ENCODE results near the gene OPN4. TPM values are rescaled to one million over a fixed set of nuclear protein-coding genes. Genes with fewer than 3 reads are reported as not detected.

Gene OPN4
- under 1 TPM in 1 of 4 donors, not detected in 3; 0.34 TPM for total RNA-seq

DNA sequence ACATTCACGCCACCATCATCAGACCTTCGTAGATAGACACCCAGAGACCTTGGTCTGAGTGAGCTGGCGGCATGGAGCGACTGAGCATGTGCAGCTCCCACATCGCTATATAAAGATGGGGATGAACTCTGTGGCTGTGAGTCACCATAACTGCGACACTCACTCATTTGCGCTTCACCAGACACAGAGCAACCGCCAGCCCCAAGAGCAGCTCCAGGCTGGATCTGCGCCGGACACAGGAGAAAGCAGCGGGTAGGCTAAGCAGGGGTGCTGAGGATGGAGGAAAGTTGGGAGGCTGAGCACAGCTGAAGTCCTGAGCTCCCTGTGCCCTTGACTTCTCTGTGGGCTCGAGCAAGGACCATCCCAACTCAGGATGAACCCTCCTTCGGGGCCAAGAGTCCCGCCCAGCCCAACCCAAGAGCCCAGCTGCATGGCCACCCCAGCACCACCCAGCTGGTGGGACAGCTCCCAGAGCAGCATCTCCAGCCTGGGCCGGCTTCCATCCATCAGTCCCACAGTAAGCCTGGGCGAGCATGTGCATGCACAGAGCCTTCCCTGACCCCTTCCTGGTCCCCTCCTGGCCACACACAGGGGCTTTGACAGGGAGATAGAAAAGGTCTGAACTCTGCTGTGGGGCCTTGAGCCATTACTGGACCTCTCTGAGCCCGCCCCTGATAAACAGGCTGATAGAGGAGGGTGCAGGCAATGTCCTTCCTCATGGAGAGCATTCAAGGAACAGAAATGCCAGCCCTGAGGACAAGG lies at the start of gene OPN4:
Gene OPN4 (plus strand): TSS at position 137 of the 762 bp plus-strand sequence. CDS start 237 bp downstream, at position 374.
- 98% methylated on average over 9 of the region's 17 CpGs for WGBS
- Histone ChIP-seq H3K36me3 (no peaks in the 10 kb centered on the region), H3K4me3 (no peak within 1 kb of the TSS), H3K27me3 (no peaks in the 10 kb centered on the region), H3K4me1 (peaks cover 5% of the 10 kb centered on the region), H3K9me3 (no peaks in the 10 kb centered on the region), H3K27ac (no peak within 1 kb of the TSS)
- TF ChIP-seq POLR2AphosphoS5 (IDR thresholded peaks at IDR 0.05) (no peak), EP300 (IDR thresholded peaks at IDR 0.05) (no peak), CTCF (IDR thresholded peaks at IDR 0.05) (no peak), POLR2A (IDR thresholded peaks at IDR 0.05) (no peak)
- peak; percentile 41 to 68 for DNase-seq (ENCODE audit: low spot score in 2 of 2)

DNA sequence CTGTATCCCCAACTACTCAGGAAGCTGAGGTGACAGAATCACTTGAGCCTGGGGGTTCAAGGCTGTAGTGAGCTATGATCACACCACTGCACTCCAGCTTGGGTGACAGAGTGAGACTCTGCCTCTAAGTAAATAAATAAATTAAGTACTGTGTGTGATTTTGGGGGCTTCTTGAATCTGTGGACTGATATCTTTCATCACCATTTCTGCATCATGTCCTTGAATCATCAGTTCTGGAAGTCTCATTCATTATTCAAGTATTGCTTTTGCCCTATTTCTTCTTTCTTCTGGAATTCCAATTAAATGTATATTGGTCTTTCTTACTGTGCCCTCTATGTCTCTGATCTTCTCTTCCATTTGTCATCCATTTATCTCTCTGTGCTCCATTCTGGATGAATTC lies 46.7 kb upstream of the OPN4 start:
- DNase-seq (ENCODE audit: low spot score in 2 of 2), result no peak
- Histone ChIP-seq H3K4me1 (no peaks in the 10 kb centered on the region), H3K27me3 (no peaks in the 10 kb centered on the region), H3K4me3 (no peak overlapping the region), H3K27ac (no peak overlapping the region), H3K9me3 (peaks cover 6% of the 10 kb centered on the region), H3K36me3 (no peaks in the 10 kb centered on the region)
- no peak for TF ChIP-seq CTCF (IDR thresholded peaks at IDR 0.05)
- no peak for TF ChIP-seq POLR2AphosphoS5 (IDR thresholded peaks at IDR 0.05)
- no peak for TF ChIP-seq POLR2A (IDR thresholded peaks at IDR 0.05)
- TF ChIP-seq EP300 (IDR thresholded peaks at IDR 0.05), result no peak

GRCh38 chr10:86609920-86610319 lies 44.4 kb upstream of the OPN4 start:
- H3K36me3 ChIP-seq, result no peaks in the 10 kb centered on the region
- no peak for DNase-seq (ENCODE audit: low spot score in 2 of 2)

DNA sequence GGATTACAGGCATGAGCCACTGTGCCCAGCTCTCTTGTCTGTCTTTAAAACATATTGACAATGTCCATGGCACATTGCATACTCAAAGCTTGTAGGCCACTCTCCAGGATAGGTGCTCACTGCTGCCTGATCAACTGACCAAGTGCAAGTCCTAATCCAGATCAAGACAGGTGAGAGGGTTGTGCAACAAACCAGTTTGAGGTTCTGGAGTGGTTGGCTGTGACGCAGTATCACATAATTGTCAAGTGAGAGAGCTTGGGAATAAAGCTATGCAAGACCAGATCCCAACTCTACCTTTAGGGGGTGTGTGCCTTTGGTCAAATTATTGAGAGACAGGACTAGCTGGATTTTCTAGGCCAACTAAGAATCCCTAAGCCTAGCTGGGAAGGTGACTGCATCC lies 43.0 kb upstream of the OPN4 start:
- no peak for TF ChIP-seq CTCF (IDR thresholded peaks at IDR 0.05)
- no peak for TF ChIP-seq POLR2A (IDR thresholded peaks at IDR 0.05)
- TF ChIP-seq EP300 (IDR thresholded peaks at IDR 0.05), result no peak
- no peak for TF ChIP-seq POLR2AphosphoS5 (IDR thresholded peaks at IDR 0.05)
- no peaks in the 10 kb centered on the region for H3K27me3 ChIP-seq
- H3K4me1 ChIP-seq, result no peaks in the 10 kb centered on the region
- 83% methylated on average over 1 of the region's 1 CpG for WGBS
- H3K9me3 ChIP-seq, result peaks cover 6% of the 10 kb centered on the region
- no peaks in the 10 kb centered on the region for H3K36me3 ChIP-seq
- no peak overlapping the region for H3K27ac ChIP-seq
- DNase-seq (ENCODE audit: low spot score in 2 of 2), result no peak
- no peak overlapping the region for H3K4me3 ChIP-seq

More at GRCh38 chr10:86609920-86610319, 44.4 kb upstream of the OPN4 start:
- Histone ChIP-seq H3K27ac (no peak overlapping the region), H3K4me1 (no peaks in the 10 kb centered on the region), H3K4me3 (no peak overlapping the region), H3K27me3 (no peaks in the 10 kb centered on the region), H3K9me3 (peaks cover 6% of the 10 kb centered on the region)
- TF ChIP-seq POLR2A (IDR thresholded peaks at IDR 0.05), result no peak
- TF ChIP-seq CTCF (IDR thresholded peaks at IDR 0.05), result no peak
- TF ChIP-seq EP300 (IDR thresholded peaks at IDR 0.05), result no peak
- no peak for TF ChIP-seq POLR2AphosphoS5 (IDR thresholded peaks at IDR 0.05)

- H3K36me3 ChIP-seq, result no peaks in the 10 kb centered on the region
- H3K9me3 ChIP-seq, result no peaks in the 10 kb centered on the region
- DNase-seq (ENCODE audit: low spot score in 2 of 2), result no peak
- no peak for TF ChIP-seq CTCF (IDR thresholded peaks at IDR 0.05)
- no peak for TF ChIP-seq EP300 (IDR thresholded peaks at IDR 0.05)
- no peak for TF ChIP-seq POLR2AphosphoS5 (IDR thresholded peaks at IDR 0.05)
- TF ChIP-seq POLR2A (IDR thresholded peaks at IDR 0.05), result no peak
- H3K4me3 ChIP-seq, result no peak overlapping the region
- 84% methylated on average over 5 of the region's 5 CpGs for WGBS
- no peak overlapping the region for H3K27ac ChIP-seq
- no peaks in the 10 kb centered on the region for H3K4me1 ChIP-seq
- no peaks in the 10 kb centered on the region for H3K27me3 ChIP-seq
These were observed 41.3 kb upstream of the OPN4 start for GRCh38 chr10:86613096-86613495.
